Retinal pigment epithelial cell (primary cell): Measurements from ENCODE around the gene PPP4R2.
A peak's percentile ranks its signal among the peaks of the same experiment; 100 is the strongest.

Experiments
- DNase-seq: peaks from one replicate; pipeline ENCODE4 v3.0.0-alpha.2; 2010; ENCODE audit warnings: low read depth
- H3K4me3 ChIP-seq: 2 replicates; pipeline ENCODE4 v1.5.1; 2011; ENCODE audit warnings: mild to moderate bottlenecking, low read length, control low read depth, moderate library complexity
- CTCF ChIP-seq: conservative IDR thresholded peaks from 2 replicates; pipeline ENCODE4 v1.5.1; 2011; ENCODE audit warnings: low read depth, low read length, control low read depth, inconsistent platforms

PPP4R2 gene

GRCh38 chr3:72968266-72968664 is 28.3 kb upstream of the PPP4R2 start:
- no peak for TF ChIP-seq CTCF

GRCh38 chr3:72969766-72970165 is 26.8 kb upstream of the PPP4R2 start:
- no peak overlapping the region for H3K4me3 ChIP-seq
- no peak for TF ChIP-seq CTCF
- DNase-seq: no peak

More at GRCh38 chr3:72968266-72968664, 28.3 kb upstream of the PPP4R2 start:
- DNase-seq: no peak
- no peak overlapping the region for H3K4me3 ChIP-seq

GRCh38 chr3:72970942-72971341 is 25.7 kb upstream of the PPP4R2 start:
- no peak for DNase-seq
- no peak overlapping the region for H3K4me3 ChIP-seq
- no peak for TF ChIP-seq CTCF

- DNase-seq: no peak
- no peak overlapping the region for H3K4me3 ChIP-seq
- TF ChIP-seq CTCF: no peak
Observed at GRCh38 chr3:72972706-72973030, 23.9 kb upstream of the PPP4R2 start.

- no peak for TF ChIP-seq CTCF
- no peak overlapping the region for H3K4me3 ChIP-seq
- DNase-seq: no peak
Observed at GRCh38 chr3:72973031-72973723, 23.4 kb upstream of the PPP4R2 start.

- no peak overlapping the region for H3K4me3 ChIP-seq
- no peak for DNase-seq
- TF ChIP-seq CTCF: no peak
Observed at GRCh38 chr3:72973786-72974185, 22.8 kb upstream of the PPP4R2 start.

- no peak overlapping the region for H3K4me3 ChIP-seq
- peak; percentile 63 for DNase-seq
- no peak for TF ChIP-seq CTCF
Observed at GRCh38 chr3:72974956-72975355, 21.7 kb upstream of the PPP4R2 start.
